A549 (cell line): Measurements from ENCODE around the gene CAPZA1.

Experiments
- KDM1A ChIP-seq: fragments of 200-600 bp; sonication (generic); IDR thresholded peaks from 2 replicates; pipeline ENCODE4 v1.6.1; 2016; ENCODE audit warnings: low read depth, mild to moderate bottlenecking
- RAD21 ChIP-seq, 2 experiments: fragments of >200 bp in 1 of 2; sonication (Bioruptor Twin) in 1 of 2; formaldehyde crosslinking in 1 of 2; IDR thresholded peaks in 1 of 2; conservative IDR thresholded peaks in 1 of 2; 2 replicates in 1 of 2; 3 replicates in 1 of 2; pipeline ENCODE4 v1.6.1; 2012 to 2018; ENCODE audit warnings: inconsistent platforms in 1 of 2
- TF ChIP-seq, protein P1 (sequence below): IDR thresholded peaks from 2 replicates; pipeline ENCODE4 v1.6.1; 2012; ENCODE audit warnings: low read depth, borderline replicate concordance

DNA sequence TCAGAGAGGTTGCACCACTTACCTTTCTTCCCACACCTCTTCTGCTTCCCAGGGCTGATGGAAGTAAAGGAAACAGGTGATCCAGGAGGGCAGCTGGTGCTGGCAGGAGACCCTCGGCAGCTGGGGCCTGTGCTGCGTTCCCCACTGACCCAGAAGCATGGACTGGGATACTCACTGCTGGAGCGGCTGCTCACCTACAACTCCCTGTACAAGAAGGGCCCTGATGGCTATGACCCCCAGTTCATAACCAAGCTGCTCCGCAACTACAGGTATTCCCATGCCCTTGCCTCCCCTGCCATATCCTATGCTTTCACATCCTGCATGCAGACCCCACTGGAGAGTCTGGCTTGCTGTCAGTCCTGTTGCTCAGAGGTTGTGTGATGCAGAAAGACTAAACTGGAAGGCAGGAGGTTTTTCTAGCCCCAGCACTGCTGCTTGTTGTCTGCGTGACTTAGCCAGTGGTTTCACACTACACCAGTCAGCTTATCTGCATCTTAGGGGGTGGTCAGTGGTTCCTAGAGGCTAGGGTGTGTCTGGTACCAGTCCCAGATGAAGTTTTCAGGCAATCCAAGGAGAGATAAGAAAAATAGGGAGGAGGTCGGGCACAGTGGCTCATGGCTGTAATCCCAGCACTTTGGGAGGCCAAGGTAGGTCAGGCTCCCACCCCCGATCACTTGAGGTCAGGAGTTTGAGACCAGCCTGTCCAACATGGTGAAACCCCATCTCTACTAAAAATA is 77.1 kb downstream of the CAPZA1 start:
- TF ChIP-seq, protein P1, sequence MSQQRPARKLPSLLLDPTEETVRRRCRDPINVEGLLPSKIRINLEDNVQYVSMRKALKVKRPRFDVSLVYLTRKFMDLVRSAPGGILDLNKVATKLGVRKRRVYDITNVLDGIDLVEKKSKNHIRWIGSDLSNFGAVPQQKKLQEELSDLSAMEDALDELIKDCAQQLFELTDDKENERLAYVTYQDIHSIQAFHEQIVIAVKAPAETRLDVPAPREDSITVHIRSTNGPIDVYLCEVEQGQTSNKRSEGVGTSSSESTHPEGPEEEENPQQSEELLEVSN: no peak
- TF ChIP-seq RAD21 (conservative IDR thresholded peaks at IDR 0.05 in 1 of 2, IDR thresholded peaks at IDR 0.05 in 1 of 2) (no peak), KDM1A (no peak)
